Endothelial cell of hepatic sinusoid (primary cell): ENCODE results near the gene MTX1.
"Not testable (repeated sequence)": the region's sequence is repeated elsewhere in the genome, so short reads cannot be mapped to it uniquely, and the experiment has no call there.

Experiments used
- in situ Hi-C: cut with HindIII; loops from 2 replicates; pipeline ENCODE4 v1.10.0; 2017; ENCODE audit warnings: low sequenced_read_pairs

Gene MTX1

GRCh38 chr1:155206891-155207805 is 1.3 kb upstream of the MTX1 start:
- in situ Hi-C loops = no loop called here

- in situ Hi-C loops = no loop called here
Measured at GRCh38 chr1:155207806-155208540, 522 bp upstream of the MTX1 start, which contains the start of gene THBS3. TSS of gene THBS3 (minus strand) at chr1:155207897. CDS start at chr1:155207876, 21 bp downstream.

- in situ Hi-C loops = no loop called here
Measured at GRCh38 chr1:155209312-155209721, 822 bp downstream of the MTX1 start.

GRCh38 chr1:155210314-155211104 is 2.0 kb downstream of the MTX1 start:
- in situ Hi-C loops = no loop called here

- in situ Hi-C loops = not testable (repeated sequence)
Measured at GRCh38 chr1:155211381-155212050, 3.0 kb downstream of the MTX1 start.

GRCh38 chr1:155212051-155212440 is 3.6 kb downstream of the MTX1 start:
- in situ Hi-C loops = not testable (repeated sequence)

GRCh38 chr1:155214702-155215101 is 6.2 kb downstream of the MTX1 start:
- in situ Hi-C loops = not testable (repeated sequence)

GRCh38 chr1:155218854-155219591 is 10.5 kb downstream of the MTX1 start:
- in situ Hi-C loops = no loop called here

- in situ Hi-C loops = no loop called here
Measured at GRCh38 chr1:155219592-155220031, 11.1 kb downstream of the MTX1 start.

- in situ Hi-C loops = not testable (repeated sequence)
Measured at GRCh38 chr1:155220211-155220965, 11.9 kb downstream of the MTX1 start.

GRCh38 chr1:155223047-155223446 is 14.6 kb downstream of the MTX1 start:
- in situ Hi-C loops = no loop called here

- in situ Hi-C loops = not testable (repeated sequence)
Measured at GRCh38 chr1:155225404-155225759, 16.9 kb downstream of the MTX1 start.

GRCh38 chr1:155226188-155226909 is 17.9 kb downstream of the MTX1 start:
- in situ Hi-C loops = no loop called here

GRCh38 chr1:155226910-155227260 is 18.4 kb downstream of the MTX1 start:
- in situ Hi-C loops = no loop called here

GRCh38 chr1:155227261-155228095 is 19.0 kb downstream of the MTX1 start:
- in situ Hi-C loops = no loop called here

GRCh38 chr1:155228096-155228427 is 19.6 kb downstream of the MTX1 start:
- in situ Hi-C loops = no loop called here

GRCh38 chr1:155231302-155231701 is 22.8 kb downstream of the MTX1 start:
- in situ Hi-C loops = not testable (repeated sequence)
